IMR-90 (cell line): ENCODE data around the gene SYNM. TPM values are rescaled to one million over a fixed set of nuclear protein-coding genes. Genes with fewer than 3 reads are reported as not detected.

Experiments used
- ATAC-seq: fragments of 200-7000 bp; cut with Tn5 transposase; 2 replicates; pipeline ENCODE4 v1.9.1; 2020; ENCODE audit warnings: low read depth, mild to moderate bottlenecking, moderate library complexity
- BruUV-seq: library from RNA; stranded (reverse); fragments of 400-500 nt; replicated peaks from 2 replicates; lab custom pipeline; 2021; lab: Mats Ljungman, UMichigan
- CTCF ChIA-PET: fragments of 300-600 bp; formaldehyde crosslinking; extraction: SDS; loops from one replicate; lab custom pipeline; 2021; ENCODE audit warnings: antibody characterized with exemption; lab: Yijun Ruan, JAX
- POLR2A ChIA-PET: fragments of 300-600 bp; sonication (Branson Sonifier 250); formaldehyde crosslinking; loops from one replicate; lab custom pipeline; 2022; ENCODE audit warnings: antibody characterized with exemption; ENCODE audit not compliant: unreplicated experiment; lab: Charles Lee
- DNase-seq: peaks from one replicate; pipeline ENCODE4 v3.0.0; 2013
- H2AFZ ChIP-seq: replicated peaks from 2 replicates; pipeline ENCODE3; 2013; ENCODE audit warnings: low read length, mild to moderate bottlenecking; ENCODE audit not compliant: poor library complexity
- H2AK5ac ChIP-seq: 2 replicates; pipeline ENCODE4 v1.6.1; 2013; ENCODE audit warnings: low read depth, low read length, inconsistent platforms
- H2AK9ac ChIP-seq: replicated peaks from 2 replicates; pipeline ENCODE3; 2013; ENCODE audit warnings: mild to moderate bottlenecking, low read depth, low read length, moderate library complexity; ENCODE audit not compliant: poor library complexity
- H2BK120ac ChIP-seq: 2 replicates; pipeline ENCODE4 v1.6.1; 2013; ENCODE audit warnings: low read depth, low read length, inconsistent platforms
- H2BK15ac ChIP-seq: 3 replicates; pipeline ENCODE4 v1.6.1; 2013; ENCODE audit warnings: low read depth, low read length, inconsistent platforms
- H2BK20ac ChIP-seq: 2 replicates; pipeline ENCODE4 v1.6.1; 2013; ENCODE audit warnings: low read depth, mild to moderate bottlenecking, inconsistent platforms, low read length, moderate library complexity
- H2BK5ac ChIP-seq: 2 replicates; pipeline ENCODE4 v1.6.1; 2013; ENCODE audit warnings: mild to moderate bottlenecking, low read depth, low read length, inconsistent platforms; ENCODE audit not compliant: poor library complexity, severe bottlenecking
- H3K14ac ChIP-seq: replicated peaks from 2 replicates; pipeline ENCODE4 v1.6.1; 2013; ENCODE audit warnings: low read depth, low read length, inconsistent platforms
- H3K18ac ChIP-seq: 2 replicates; pipeline ENCODE4 v1.6.1; 2013; ENCODE audit warnings: low read depth, low read length, control low read depth
- H3K23ac ChIP-seq: 2 replicates; pipeline ENCODE4 v1.6.1; 2013; ENCODE audit warnings: low read depth, low read length, inconsistent platforms
- H3K27ac ChIP-seq: 2 replicates; pipeline ENCODE4 v1.5.1; 2013; ENCODE audit warnings: mild to moderate bottlenecking, control low read depth, low read length; ENCODE audit not compliant: insufficient read depth
- H3K27me3 ChIP-seq: 2 replicates; pipeline ENCODE4 v1.6.1; 2013; ENCODE audit warnings: low read length; ENCODE audit not compliant: control insufficient read depth, insufficient read depth
- H3K36me3 ChIP-seq: 2 replicates; pipeline ENCODE4 v1.6.1; 2013; ENCODE audit warnings: low read length, mixed read lengths; ENCODE audit not compliant: control insufficient read depth, insufficient read depth
- H3K4ac ChIP-seq: 2 replicates; pipeline ENCODE4 v1.6.1; 2013; ENCODE audit warnings: low read depth, low read length, inconsistent platforms
- H3K4me1 ChIP-seq: 2 replicates; pipeline ENCODE4 v1.6.1; 2013; ENCODE audit warnings: low read length, mixed read lengths; ENCODE audit not compliant: control insufficient read depth, insufficient read depth
- H3K4me2 ChIP-seq: 2 replicates; pipeline ENCODE4 v1.6.1; 2013; ENCODE audit warnings: low read depth, mild to moderate bottlenecking, control low read depth, low read length, moderate library complexity
- H3K4me3 ChIP-seq: 2 replicates; pipeline ENCODE4 v1.5.1; 2013; ENCODE audit warnings: low read depth, mild to moderate bottlenecking, control low read depth, low read length, moderate library complexity; ENCODE audit not compliant: insufficient read depth
- H3K56ac ChIP-seq: 2 replicates; pipeline ENCODE4 v1.6.1; 2013; ENCODE audit warnings: low read length, inconsistent platforms; ENCODE audit not compliant: insufficient read depth; ENCODE audit errors: extremely low read depth
- H3K79me1 ChIP-seq, 2 experiments: 2 replicates each; pipeline ENCODE4 v1.6.1; 2013; ENCODE audit warnings: low read length in 2 of 2, inconsistent platforms in 1 of 2, low read depth in 1 of 2
- H3K9ac ChIP-seq: 2 replicates; pipeline ENCODE4 v1.6.1; 2013; ENCODE audit warnings: low read depth, low read length, control low read depth
- H3K9me1 ChIP-seq: 2 replicates; pipeline ENCODE4 v1.6.1; 2013; ENCODE audit warnings: low read length, inconsistent platforms; ENCODE audit not compliant: insufficient read depth
- H3K9me3 ChIP-seq: 2 replicates; pipeline ENCODE4 v1.6.1; 2013; ENCODE audit warnings: low read length; ENCODE audit not compliant: control insufficient read depth, insufficient read depth
- H4K20me1 ChIP-seq: 2 replicates; pipeline ENCODE4 v1.6.1; 2013; ENCODE audit warnings: low read length, inconsistent platforms; ENCODE audit not compliant: insufficient read depth
- H4K5ac ChIP-seq: 2 replicates; pipeline ENCODE4 v1.6.1; 2013; ENCODE audit warnings: mild to moderate bottlenecking, low read depth, low read length, control low read depth
- H4K8ac ChIP-seq, 2 experiments: 2 replicates each; pipeline ENCODE4 v1.6.1; 2013; ENCODE audit warnings: low read depth in 2 of 2, low read length in 2 of 2, control low read depth in 1 of 2, inconsistent platforms in 1 of 2
- H4K91ac ChIP-seq: 2 replicates; pipeline ENCODE4 v1.6.1; 2013; ENCODE audit warnings: low read depth, low read length, inconsistent platforms; ENCODE audit not compliant: insufficient read depth
- BHLHE40 ChIP-seq: fragments of 150-350 bp; IDR thresholded peaks from 2 replicates; pipeline ENCODE4 v1.6.1; 2016; ENCODE audit warnings: mild to moderate bottlenecking, low read depth, low read length
- MXI1 ChIP-seq: IDR thresholded peaks from 2 replicates; pipeline ENCODE4 v1.6.1; 2012; ENCODE audit warnings: low read depth, mild to moderate bottlenecking, low read length, moderate library complexity, borderline replicate concordance
- NFE2L2 ChIP-seq: fragments of 150-350 bp; IDR thresholded peaks from 2 replicates; pipeline ENCODE4 v1.6.1; 2016; ENCODE audit warnings: low read depth, mild to moderate bottlenecking, low read length
- POLR2A ChIP-seq: IDR thresholded peaks from 2 replicates; pipeline ENCODE4 v1.6.1; 2012; ENCODE audit warnings: mild to moderate bottlenecking, low read depth, low read length
- SMC3 ChIP-seq: fragments of 150-350 bp; IDR thresholded peaks from 2 replicates; pipeline ENCODE4 v1.6.1; 2016; ENCODE audit warnings: low read depth, mild to moderate bottlenecking, antibody characterized with exemption, low read length, moderate library complexity
- USF2 ChIP-seq: fragments of 150-350 bp; IDR thresholded peaks from 2 replicates; pipeline ENCODE4 v1.6.1; 2017; ENCODE audit warnings: mild to moderate bottlenecking, antibody characterized with exemption, low read length, low read depth
- WGBS, 2 experiments: methylation state at CpG; one replicate each; pipeline versions ENCODE4 v1.1.5 to v1.1.7; 2013; ENCODE audit warnings: missing lambda C conversion rate in 2 of 2; ENCODE audit not compliant: insufficient read length in 1 of 2; ENCODE audit errors: extremely low coverage in 2 of 2; 5-methylcytosine and 5-hydroxymethylcytosine counted together
- dilution Hi-C: fragments of 300-500 bp; cut with HindIII; formaldehyde crosslinking; loops from one replicate; pipeline ENCODE4 v1.14.3; 2018; ENCODE audit warnings: low sequenced_read_pairs; ENCODE audit not compliant: unreplicated experiment
- in situ Hi-C: fragments of 300-500 bp; cut with MboI; formaldehyde crosslinking; loops from 3 replicates; pipeline ENCODE4 v1.14.3; 2019; ENCODE audit warnings: low sequenced_read_pairs, inconsistent platforms, mixed read lengths
- intact Hi-C: fragments of 100-400 bp; cut with micrococcal nuclease; formaldehyde crosslinking; loops from 2 replicates; pipeline ENCODE4 v1.10.0; 2022
- polyA plus RNA-seq, 3 experiments: library from polyadenylated mRNA; depleted of rRNA; stranded (reverse); fragments of >200 nt; gene quantifications; 2 replicates each; pipeline ENCODE4 v1.2.3, GENCODE V29; 2012; ENCODE audit warnings: low replicate concordance in 1 of 3
- total RNA-seq: library from RNA; depleted of rRNA; stranded (reverse); fragments of >200 nt; gene quantifications from 2 replicates; pipeline ENCODE4 v1.2.3, GENCODE V29; 2012
- TF ChIP-seq, protein P1 (sequence below): conservative IDR thresholded peaks from 2 replicates; pipeline ENCODE4 v1.5.1; 2012; ENCODE audit warnings: mild to moderate bottlenecking, low read depth, low read length, improper control_type of control experiment
- TF ChIP-seq, protein P2 (sequence below): fragments of 150-350 bp; IDR thresholded peaks from 2 replicates; pipeline ENCODE4 v1.6.1; 2016; ENCODE audit warnings: low read depth, mild to moderate bottlenecking, low read length, moderate library complexity, borderline replicate concordance

Gene SYNM
- total and polyA plus RNA-seq, 2 of the 4 experiments (the other 2 are of a cell fraction), result 2.1 to 3.4 TPM

- Histone ChIP-seq H2BK120ac (no peak overlapping the region), H3K36me3 (no peaks in the 10 kb centered on the region), H4K91ac (no peak overlapping the region), H2BK15ac (no peak overlapping the region), H4K8ac (no peak overlapping the region), H3K27me3 (peaks cover 6% of the 10 kb centered on the region), H3K27ac (no peak overlapping the region), H2BK5ac (no peak overlapping the region), H3K14ac (0 out of 2 replicates have a peak overlapping the region, but pooled peaks have one; percentile 29), H3K23ac (peak overlapping the region; percentile 42), H3K9me1 (0 out of 2 replicates have a peak, but pooled peaks cover 4% of the 10 kb centered on the region), H2AK5ac (no peak overlapping the region), H3K4me2 (peak overlapping the region; percentile 85), H3K4ac (0 out of 2 replicates have a peak overlapping the region, but pooled peaks have one; percentile 15), H4K5ac (no peak overlapping the region), H3K4me1 (peaks cover 2% of the 10 kb centered on the region; the same call in 1 of the 2 replicates), H2AFZ (peak overlapping the region; percentile 90), H3K4me3 (peak overlapping the region; percentile 60), H4K20me1 (peaks cover 4% of the 10 kb centered on the region; the same call in 1 of the 2 replicates), H2BK20ac (no peak overlapping the region), H3K79me1 (peaks cover 7 to 36% of the 10 kb centered on the region in 2 experiments), H3K9me3 (no peaks in the 10 kb centered on the region), H2AK9ac (peak overlapping the region; percentile 47), H3K18ac (no peak overlapping the region), H3K9ac (no peak overlapping the region), H3K56ac (no peak overlapping the region)
- DNase-seq, result peak; percentile 66
- 1% methylated on average over 88 of the region's 116 CpGs; no CpG with 5 or more reads in 1 of the 2 experiments for WGBS, 2 experiments
- ChIA-PET POLR2A (no interaction called here), CTCF (interaction anchor here (0.7 to 1.7 kb wide), 11 partner anchors 12 to 434 kb away, joined by 3 to 10 read pairs (median 4); no protein-coding TSS in a partner anchor)
- no TSS peak for BruUV-seq
- intact Hi-C loops (no loop called here), in situ Hi-C loops (loop anchor here (25.0 kb wide), 1 partner anchor 632 kb away; the partner anchor contains the start of gene LYSMD4), dilution Hi-C loops (loop anchor here (25.0 kb wide), 1 partner anchor 107 kb away; no protein-coding TSS in a partner anchor)
- peak; percentile 61 for ATAC-seq
- TF ChIP-seq USF2 (no peak), POLR2A (peak; percentile 20), NFE2L2 (no peak), MXI1 (no peak), BHLHE40 (no peak), SMC3 (no peak)
- TF ChIP-seq, protein P1, sequence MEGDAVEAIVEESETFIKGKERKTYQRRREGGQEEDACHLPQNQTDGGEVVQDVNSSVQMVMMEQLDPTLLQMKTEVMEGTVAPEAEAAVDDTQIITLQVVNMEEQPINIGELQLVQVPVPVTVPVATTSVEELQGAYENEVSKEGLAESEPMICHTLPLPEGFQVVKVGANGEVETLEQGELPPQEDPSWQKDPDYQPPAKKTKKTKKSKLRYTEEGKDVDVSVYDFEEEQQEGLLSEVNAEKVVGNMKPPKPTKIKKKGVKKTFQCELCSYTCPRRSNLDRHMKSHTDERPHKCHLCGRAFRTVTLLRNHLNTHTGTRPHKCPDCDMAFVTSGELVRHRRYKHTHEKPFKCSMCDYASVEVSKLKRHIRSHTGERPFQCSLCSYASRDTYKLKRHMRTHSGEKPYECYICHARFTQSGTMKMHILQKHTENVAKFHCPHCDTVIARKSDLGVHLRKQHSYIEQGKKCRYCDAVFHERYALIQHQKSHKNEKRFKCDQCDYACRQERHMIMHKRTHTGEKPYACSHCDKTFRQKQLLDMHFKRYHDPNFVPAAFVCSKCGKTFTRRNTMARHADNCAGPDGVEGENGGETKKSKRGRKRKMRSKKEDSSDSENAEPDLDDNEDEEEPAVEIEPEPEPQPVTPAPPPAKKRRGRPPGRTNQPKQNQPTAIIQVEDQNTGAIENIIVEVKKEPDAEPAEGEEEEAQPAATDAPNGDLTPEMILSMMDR, result 0 out of 2 replicates have a peak, but pooled peaks have one; percentile 6
- TF ChIP-seq, protein P2, sequence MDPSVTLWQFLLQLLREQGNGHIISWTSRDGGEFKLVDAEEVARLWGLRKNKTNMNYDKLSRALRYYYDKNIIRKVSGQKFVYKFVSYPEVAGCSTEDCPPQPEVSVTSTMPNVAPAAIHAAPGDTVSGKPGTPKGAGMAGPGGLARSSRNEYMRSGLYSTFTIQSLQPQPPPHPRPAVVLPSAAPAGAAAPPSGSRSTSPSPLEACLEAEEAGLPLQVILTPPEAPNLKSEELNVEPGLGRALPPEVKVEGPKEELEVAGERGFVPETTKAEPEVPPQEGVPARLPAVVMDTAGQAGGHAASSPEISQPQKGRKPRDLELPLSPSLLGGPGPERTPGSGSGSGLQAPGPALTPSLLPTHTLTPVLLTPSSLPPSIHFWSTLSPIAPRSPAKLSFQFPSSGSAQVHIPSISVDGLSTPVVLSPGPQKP, result no peak
Measured at GRCh38 chr15:99105514-99106341, 848 bp downstream of the SYNM start.
